ENCODE data around the gene ATP1A1.

- TF ChIP-seq CTCF (conservative IDR thresholded peaks at IDR 0.05 in 1 of 2, IDR thresholded peaks at IDR 0.05 in 1 of 2; ENCODE audit: low read depth in 1 of 2, low read length in 2 of 2) (no peak), EZH2 (IDR thresholded peaks at IDR 0.05; ENCODE audit: low read length, missing control alignments) (no peak)
These were observed 72.5 kb downstream of the ATP1A1 start for GRCh38 chr1:116445534-116445933.
